NCI-H187 (cell line): Measurements from ENCODE around the gene CELSR2.

ENCODE experiments used
- DNase-seq, 2 experiments: peaks; one replicate each; lab custom pipeline; 2025; lab: John Stamatoyannopoulos, UW

Gene CELSR2

GRCh38 chr1:109265016-109265415, 15.7 kb downstream of the CELSR2 start:
- no peak for DNase-seq

- no peak for DNase-seq
Observed at GRCh38 chr1:109265741-109266330, 16.5 kb downstream of the CELSR2 start.

GRCh38 chr1:109266965-109267364, 17.6 kb downstream of the CELSR2 start:
- DNase-seq: no peak

GRCh38 chr1:109267743-109268300, 18.5 kb downstream of the CELSR2 start:
- no peak for DNase-seq

GRCh38 chr1:109268431-109269211, 19.3 kb downstream of the CELSR2 start:
- no peak for DNase-seq

- no peak for DNase-seq
Observed at GRCh38 chr1:109269212-109269980, 20.1 kb downstream of the CELSR2 start.

GRCh38 chr1:109269981-109270622, 20.8 kb downstream of the CELSR2 start:
- no peak for DNase-seq

GRCh38 chr1:109270623-109271317, 21.4 kb downstream of the CELSR2 start:
- no peak for DNase-seq

GRCh38 chr1:109271458-109271857, 22.1 kb downstream of the CELSR2 start:
- no peak for DNase-seq

GRCh38 chr1:109272021-109272799, 22.9 kb downstream of the CELSR2 start:
- no peak for DNase-seq

GRCh38 chr1:109272831-109273547, 23.6 kb downstream of the CELSR2 start:
- no peak for DNase-seq

- DNase-seq: no peak
Observed at GRCh38 chr1:109273570-109274288, 24.4 kb downstream of the CELSR2 start.

GRCh38 chr1:109274533-109275476, 25.5 kb downstream of the CELSR2 start:
- DNase-seq: no peak

GRCh38 chr1:109275706-109276345, 26.5 kb downstream of the CELSR2 start:
- no peak for DNase-seq

- peak; percentile 47 to 68 for DNase-seq
Observed at GRCh38 chr1:109277434-109278204, 28.3 kb downstream of the CELSR2 start.

GRCh38 chr1:109279615-109280278, 30.4 kb downstream of the CELSR2 start:
- DNase-seq: no peak
